Measurements from ENCODE around the gene C10orf67.

DNA sequence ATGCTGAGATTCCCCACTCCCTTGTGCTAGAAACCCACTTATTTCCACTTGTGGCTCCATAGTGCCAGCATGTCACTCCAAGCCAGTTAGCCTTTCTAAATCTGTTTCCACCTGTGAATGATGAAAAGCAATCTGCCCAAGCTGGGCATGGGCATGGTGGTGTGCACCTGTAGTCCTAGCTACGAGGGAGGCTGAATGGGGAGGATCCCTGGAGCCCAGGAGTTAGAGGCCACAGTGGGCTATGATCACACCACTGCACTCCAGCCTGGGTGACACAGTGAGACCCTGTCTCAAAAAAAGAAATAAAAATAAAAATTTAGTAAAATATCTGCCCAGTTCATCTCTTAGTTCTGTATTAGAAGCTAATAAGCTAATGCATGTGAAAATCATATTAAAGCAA lies 157.4 kb downstream of the C10orf67 start:
- TF ChIP-seq CTCF (IDR thresholded peaks at IDR 0.05) (no peak), EP300 (IDR thresholded peaks at IDR 0.05) (no peak), POLR2A (IDR thresholded peaks at IDR 0.05) (no peak)

All from sigmoid colon (tissue), 4 donors.